Chondrocyte (in vitro differentiated cells): ENCODE data around the gene OSBPL5. TPM values are rescaled to one million over a fixed set of nuclear protein-coding genes. Genes with fewer than 3 reads are reported as not detected.

Source experiments
- DNase-seq: peaks from one replicate; pipeline ENCODE4 v3.0.0; 2021; ENCODE audit warnings: mixed read lengths, low spot score
- H3K27ac Mint-ChIP-seq: one replicate; pipeline ENCODE4 v1.8.0; 2021; ENCODE audit warnings: mild to moderate bottlenecking, moderate library complexity, mixed read lengths; ENCODE audit not compliant: unreplicated experiment
- H3K27me3 Mint-ChIP-seq: 2 replicates; pipeline ENCODE4 v1.8.0; 2021; ENCODE audit warnings: low read depth, mixed read lengths
- H3K36me3 Mint-ChIP-seq: 2 replicates; pipeline ENCODE4 v1.8.0; 2021; ENCODE audit warnings: low read depth, mixed read lengths
- H3K4me1 Mint-ChIP-seq: 2 replicates; pipeline ENCODE4 v1.8.0; 2021; ENCODE audit warnings: low read depth, mild to moderate bottlenecking, mixed read lengths
- H3K4me3 Mint-ChIP-seq: one replicate; pipeline ENCODE4 v1.8.0; 2021; ENCODE audit warnings: mild to moderate bottlenecking, moderate library complexity, mixed read lengths; ENCODE audit not compliant: unreplicated experiment
- H3K9me3 Mint-ChIP-seq: 2 replicates; pipeline ENCODE4 v1.8.0; 2021; ENCODE audit warnings: low read depth, mixed read lengths
- CTCF ChIP-seq: fragments of 200-600 bp; sonication (generic); IDR thresholded peaks from 2 replicates; pipeline ENCODE4 v1.5.0; 2021; ENCODE audit warnings: antibody characterized with exemption, mild to moderate bottlenecking, moderate library complexity
- total RNA-seq: library from RNA; stranded (reverse); gene quantifications from 3 replicates; pipeline ENCODE4 v1.2.1, GENCODE V29; 2021

OSBPL5 gene
- total RNA-seq, 1 donor from 2014 or later = 43.9 TPM

DNA sequence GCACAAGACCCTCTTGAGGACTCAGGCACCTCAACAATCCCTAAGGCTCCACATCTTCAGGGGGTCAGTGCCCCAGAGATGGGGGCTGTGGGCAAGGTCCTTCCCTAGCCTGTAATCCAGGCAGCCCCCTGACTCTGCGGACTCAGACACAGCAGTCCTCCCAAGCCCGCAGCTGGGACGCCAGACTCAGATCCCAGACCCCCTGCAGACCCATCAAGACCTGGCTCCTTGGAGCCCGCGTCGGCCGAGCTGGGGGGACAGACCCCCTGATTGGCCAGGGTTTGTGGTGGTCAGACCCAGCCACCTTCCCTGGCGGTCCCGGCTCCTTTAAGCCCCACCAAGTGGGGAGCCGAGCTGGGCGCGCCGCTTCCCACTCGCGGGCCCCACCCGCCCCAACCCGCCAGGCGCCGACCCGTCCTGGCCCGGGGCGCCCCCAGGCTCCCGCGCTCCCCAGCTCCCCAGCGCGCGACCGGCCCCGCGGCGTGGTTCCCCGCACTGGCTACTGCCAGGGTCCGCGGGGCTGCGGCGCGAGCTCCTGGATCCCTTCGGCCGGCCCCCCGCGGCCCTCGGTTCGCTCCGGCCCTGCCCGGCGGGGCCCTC is 458 bp downstream of the OSBPL5 start:
- DNase-seq = peak; percentile 92
- Mint-ChIP-seq H3K27me3 (no peaks in the 10 kb centered on the region), H3K36me3 (no peaks in the 10 kb centered on the region), H3K27ac (no peak overlapping the region), H3K4me3 (peak overlapping the region; percentile 83), H3K4me1 (peaks cover 52% of the 10 kb centered on the region), H3K9me3 (no peaks in the 10 kb centered on the region)
- no peak for TF ChIP-seq CTCF

DNA sequence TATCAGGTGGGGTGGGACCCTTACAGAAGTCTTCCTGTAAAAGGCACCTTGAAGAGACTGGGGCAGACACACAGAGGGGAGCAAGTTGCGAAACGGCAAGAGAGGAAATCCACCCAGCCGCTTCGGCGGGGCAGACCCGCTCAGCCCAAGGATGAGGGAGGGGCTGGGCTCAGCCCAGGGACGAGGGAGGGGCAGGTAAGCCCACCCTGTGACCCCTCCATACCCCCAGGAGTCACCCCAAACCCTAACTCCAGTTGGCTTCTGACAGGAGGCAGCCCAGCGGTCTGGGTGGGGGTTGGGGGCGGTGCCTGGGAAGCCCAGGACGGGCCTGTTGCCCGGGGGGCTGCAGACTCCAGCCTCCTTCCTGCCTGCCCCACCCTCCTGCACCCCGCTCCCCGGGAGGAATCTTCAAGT is 965 bp downstream of the OSBPL5 start:
- Mint-ChIP-seq H3K4me3 (peak overlapping the region; percentile 83), H3K4me1 (peaks cover 52% of the 10 kb centered on the region), H3K27me3 (no peaks in the 10 kb centered on the region), H3K9me3 (no peaks in the 10 kb centered on the region), H3K27ac (peak overlapping the region; percentile 61), H3K36me3 (no peaks in the 10 kb centered on the region)
- peak; percentile 72 for DNase-seq
- no peak for TF ChIP-seq CTCF

GRCh38 chr11:3163241-3163981 is 1.7 kb downstream of the OSBPL5 start:
- Mint-ChIP-seq H3K9me3 (no peaks in the 10 kb centered on the region), H3K36me3 (no peaks in the 10 kb centered on the region), H3K27ac (peak overlapping the region; percentile 61), H3K4me3 (peak overlapping the region; percentile 83), H3K27me3 (no peaks in the 10 kb centered on the region), H3K4me1 (peaks cover 56% of the 10 kb centered on the region)
- no peak for DNase-seq
- no peak for TF ChIP-seq CTCF

DNA sequence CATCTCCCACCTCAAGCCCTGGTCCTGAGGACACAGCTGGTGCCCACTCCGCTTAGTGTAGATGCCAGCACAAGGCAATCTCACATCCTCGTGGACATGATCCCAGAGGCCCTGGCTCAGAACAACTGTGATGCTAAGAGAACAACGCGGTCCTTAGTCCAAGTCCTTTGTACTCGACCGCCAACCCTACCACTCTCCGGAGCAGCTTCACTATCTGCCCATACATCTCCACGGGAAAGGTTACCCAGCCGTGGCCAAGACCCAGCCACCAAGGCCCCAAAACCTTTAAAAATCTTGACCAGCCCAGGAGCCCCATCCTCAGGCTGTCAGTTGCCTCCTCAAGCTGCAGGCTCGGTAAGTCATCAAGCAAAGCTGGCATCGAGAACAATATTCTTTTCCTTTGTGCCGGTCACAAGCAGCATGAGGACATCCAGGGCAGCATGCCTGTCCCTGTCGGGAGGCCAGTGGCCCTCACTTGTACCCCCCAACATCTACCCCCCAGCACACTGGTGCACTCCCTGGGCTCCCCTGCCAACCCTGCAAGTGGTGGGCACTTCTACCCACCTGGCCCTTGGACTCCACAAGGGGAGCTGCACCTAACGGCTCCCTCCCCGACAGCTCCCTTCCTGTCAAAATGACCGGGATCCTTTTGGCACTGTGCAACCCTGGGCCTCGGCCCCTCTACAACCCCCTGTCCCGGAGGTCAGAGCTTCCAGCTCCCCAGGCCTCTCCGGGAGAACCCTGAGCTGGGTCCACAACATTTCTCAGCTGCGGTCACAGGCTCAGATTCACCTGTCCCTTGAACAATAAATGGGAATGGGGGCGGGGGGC is 2.5 kb downstream of the OSBPL5 start:
- DNase-seq = no peak
- Mint-ChIP-seq H3K9me3 (no peaks in the 10 kb centered on the region), H3K27me3 (no peaks in the 10 kb centered on the region), H3K4me1 (peaks cover 61% of the 10 kb centered on the region), H3K27ac (no peak overlapping the region), H3K4me3 (peak overlapping the region; percentile 42), H3K36me3 (peaks cover 2% of the 10 kb centered on the region)
- TF ChIP-seq CTCF = no peak

- Mint-ChIP-seq H3K27me3 (no peaks in the 10 kb centered on the region), H3K27ac (peak overlapping the region; percentile 57), H3K4me3 (no peak overlapping the region)
These were observed 3.2 kb downstream of the OSBPL5 start for GRCh38 chr11:3161720-3162409.

More at GRCh38 chr11:3161720-3162409, 3.2 kb downstream of the OSBPL5 start:
- Mint-ChIP-seq H3K36me3 (peaks cover 2% of the 10 kb centered on the region), H3K9me3 (no peaks in the 10 kb centered on the region), H3K4me1 (peaks cover 68% of the 10 kb centered on the region)
- TF ChIP-seq CTCF = no peak
- DNase-seq = no peak
